SU-DHL-6 (cell line): ENCODE results near the gene HORMAD2.

Experiments used
- H2AFZ ChIP-seq: fragments of 200-600 bp; sonication (generic); 2 replicates; pipeline ENCODE4 v1.6.1; 2014; ENCODE audit warnings: low read depth, mild to moderate bottlenecking, moderate library complexity, mixed read lengths, antibody characterized with exemption, low read length; ENCODE audit not compliant: severe bottlenecking
- H3F3A ChIP-seq: fragments of 200-600 bp; shearing (Covaris generic); 2 replicates; pipeline ENCODE4 v1.6.0; 2016; ENCODE audit warnings: antibody characterized with exemption, mild to moderate bottlenecking; ENCODE audit not compliant: insufficient read depth
- H3K27ac ChIP-seq: fragments of 200-600 bp; sonication (generic); 2 replicates; pipeline ENCODE4 v1.5.1; 2016; ENCODE audit warnings: low read depth, mild to moderate bottlenecking, low read length, moderate library complexity, mixed read lengths
- H3K27me3 ChIP-seq: fragments of 200-600 bp; sonication (generic), shearing (Covaris generic); 2 replicates; pipeline ENCODE4 v1.6.0; 2014; ENCODE audit warnings: mild to moderate bottlenecking, low read length
- H3K36me3 ChIP-seq: fragments of 200-600 bp; sonication (generic); 2 replicates; pipeline ENCODE4 v1.6.1; 2014; ENCODE audit warnings: mild to moderate bottlenecking, low read length, mixed read lengths
- H3K4me2 ChIP-seq: fragments of 300-600, 200-600 bp; shearing (Covaris generic), sonication (generic); 2 replicates; pipeline ENCODE4 v1.6.0; 2014; ENCODE audit warnings: low read length, low read depth, mild to moderate bottlenecking; ENCODE audit not compliant: poor library complexity, severe bottlenecking
- H3K4me3 ChIP-seq: fragments of 200-600 bp; sonication (generic); 2 replicates; pipeline ENCODE4 v1.5.1; 2014; ENCODE audit warnings: antibody characterized with exemption, low read length, mild to moderate bottlenecking, mixed read lengths; ENCODE audit not compliant: insufficient read depth, poor library complexity, severe bottlenecking
- H3K79me2 ChIP-seq: fragments of 200-600 bp; sonication (generic); 2 replicates; pipeline ENCODE4 v1.6.1; 2014; ENCODE audit warnings: mild to moderate bottlenecking, low read length, moderate library complexity; ENCODE audit not compliant: insufficient read depth
- H3K9ac ChIP-seq: fragments of 200-600 bp; sonication (generic); 2 replicates; pipeline ENCODE4 v1.7.0; 2014; ENCODE audit warnings: mild to moderate bottlenecking, low read length
- H3K9me2 ChIP-seq: fragments of 200-600 bp; sonication (generic); replicated peaks from 2 replicates; pipeline ENCODE4 v1.6.1; 2014; ENCODE audit warnings: low read length; ENCODE audit not compliant: insufficient read depth
- H3K9me3 ChIP-seq: fragments of 200-600 bp; sonication (generic); 2 replicates; pipeline ENCODE4 v1.6.1; 2014; ENCODE audit warnings: low read length, mixed read lengths; ENCODE audit not compliant: insufficient read depth
- H4K20me1 ChIP-seq: fragments of 200-600 bp; sonication (generic); 2 replicates; pipeline ENCODE4 v1.6.1; 2014; ENCODE audit warnings: low read depth, mild to moderate bottlenecking, antibody characterized with exemption, low read length, moderate library complexity, mixed read lengths
- EZH2phosphoT487 ChIP-seq: fragments of 200-600 bp; sonication (generic), shearing (Covaris generic); conservative IDR thresholded peaks from 2 replicates; pipeline ENCODE4 v1.6.1; 2018; ENCODE audit warnings: mild to moderate bottlenecking, antibody characterized with exemption, low read length, moderate library complexity, mixed read lengths
- TF ChIP-seq, protein P1 (sequence below): fragments of 200-600 bp; sonication (generic); IDR thresholded peaks from one replicate; pipeline ENCODE4 v1.5.1; 2017; ENCODE audit warnings: antibody characterized with exemption, mild to moderate bottlenecking, low read length, moderate library complexity; ENCODE audit not compliant: insufficient read depth, poor library complexity, severe bottlenecking

Gene HORMAD2

DNA sequence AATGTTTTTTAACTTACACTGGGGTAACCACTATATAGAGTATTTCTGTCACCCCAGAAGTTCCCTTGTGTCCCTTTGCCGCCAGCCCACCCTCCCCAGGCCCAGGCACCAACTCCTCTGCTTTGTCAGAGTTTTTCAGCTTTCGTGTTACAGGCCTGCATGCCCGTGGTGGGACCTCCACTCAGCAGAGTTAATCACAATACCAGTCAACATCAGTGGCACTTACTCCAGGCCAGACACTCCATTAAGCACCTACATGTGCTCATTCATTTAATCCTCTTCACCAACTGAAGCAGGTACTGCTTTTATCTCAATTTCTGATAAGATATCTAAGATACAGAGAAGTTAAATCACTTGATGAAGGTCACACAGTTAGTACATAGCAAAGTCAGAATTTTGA, 103.0 kb downstream of the HORMAD2 start:
- TF ChIP-seq, protein P1, sequence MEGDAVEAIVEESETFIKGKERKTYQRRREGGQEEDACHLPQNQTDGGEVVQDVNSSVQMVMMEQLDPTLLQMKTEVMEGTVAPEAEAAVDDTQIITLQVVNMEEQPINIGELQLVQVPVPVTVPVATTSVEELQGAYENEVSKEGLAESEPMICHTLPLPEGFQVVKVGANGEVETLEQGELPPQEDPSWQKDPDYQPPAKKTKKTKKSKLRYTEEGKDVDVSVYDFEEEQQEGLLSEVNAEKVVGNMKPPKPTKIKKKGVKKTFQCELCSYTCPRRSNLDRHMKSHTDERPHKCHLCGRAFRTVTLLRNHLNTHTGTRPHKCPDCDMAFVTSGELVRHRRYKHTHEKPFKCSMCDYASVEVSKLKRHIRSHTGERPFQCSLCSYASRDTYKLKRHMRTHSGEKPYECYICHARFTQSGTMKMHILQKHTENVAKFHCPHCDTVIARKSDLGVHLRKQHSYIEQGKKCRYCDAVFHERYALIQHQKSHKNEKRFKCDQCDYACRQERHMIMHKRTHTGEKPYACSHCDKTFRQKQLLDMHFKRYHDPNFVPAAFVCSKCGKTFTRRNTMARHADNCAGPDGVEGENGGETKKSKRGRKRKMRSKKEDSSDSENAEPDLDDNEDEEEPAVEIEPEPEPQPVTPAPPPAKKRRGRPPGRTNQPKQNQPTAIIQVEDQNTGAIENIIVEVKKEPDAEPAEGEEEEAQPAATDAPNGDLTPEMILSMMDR = no peak
- TF ChIP-seq EZH2phosphoT487 = no peak
- Histone ChIP-seq H3K9me2 (no peaks in the 10 kb centered on the region), H3K79me2 (no peaks in the 10 kb centered on the region), H3K27ac (no peak overlapping the region), H2AFZ (no peak overlapping the region), H3K36me3 (no peaks in the 10 kb centered on the region), H3K4me3 (no peak overlapping the region), H3F3A (no peaks in the 10 kb centered on the region), H4K20me1 (no peaks in the 10 kb centered on the region), H3K4me2 (no peak overlapping the region), H3K9ac (no peak overlapping the region), H3K9me3 (no peaks in the 10 kb centered on the region), H3K27me3 (no peaks in the 10 kb centered on the region)

DNA sequence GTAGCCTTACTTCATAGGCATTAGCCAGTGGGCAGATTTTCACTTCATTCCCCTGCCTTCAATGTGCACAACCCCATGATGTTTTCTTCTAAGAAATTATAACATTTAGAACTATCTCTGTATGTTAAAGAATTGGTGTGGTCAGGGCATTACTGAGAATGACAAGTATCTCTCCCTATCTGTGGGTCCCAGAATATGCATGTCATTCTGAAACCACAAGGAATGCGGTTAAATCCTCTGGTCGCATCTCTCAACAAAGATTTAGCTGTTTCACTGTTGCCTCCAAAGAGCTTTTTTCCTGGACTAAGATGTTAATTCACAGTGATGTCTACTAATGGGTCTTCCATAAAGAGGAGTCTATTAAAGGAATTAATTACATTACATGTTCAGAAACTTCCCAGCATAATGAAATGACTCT, 103.6 kb downstream of the HORMAD2 start:
- H3K27ac ChIP-seq = no peak overlapping the region
- no peak for TF ChIP-seq EZH2phosphoT487
- TF ChIP-seq, protein P1 = no peak
- H3K36me3 ChIP-seq = no peaks in the 10 kb centered on the region
- no peak overlapping the region for H3K9ac ChIP-seq
- no peak overlapping the region for H2AFZ ChIP-seq
- no peaks in the 10 kb centered on the region for H3F3A ChIP-seq
- H3K27me3 ChIP-seq = no peaks in the 10 kb centered on the region
- no peaks in the 10 kb centered on the region for H3K9me3 ChIP-seq
- no peak overlapping the region for H3K4me2 ChIP-seq
- no peaks in the 10 kb centered on the region for H4K20me1 ChIP-seq
- H3K79me2 ChIP-seq = no peaks in the 10 kb centered on the region
- no peak overlapping the region for H3K4me3 ChIP-seq
- H3K9me2 ChIP-seq = no peaks in the 10 kb centered on the region

DNA sequence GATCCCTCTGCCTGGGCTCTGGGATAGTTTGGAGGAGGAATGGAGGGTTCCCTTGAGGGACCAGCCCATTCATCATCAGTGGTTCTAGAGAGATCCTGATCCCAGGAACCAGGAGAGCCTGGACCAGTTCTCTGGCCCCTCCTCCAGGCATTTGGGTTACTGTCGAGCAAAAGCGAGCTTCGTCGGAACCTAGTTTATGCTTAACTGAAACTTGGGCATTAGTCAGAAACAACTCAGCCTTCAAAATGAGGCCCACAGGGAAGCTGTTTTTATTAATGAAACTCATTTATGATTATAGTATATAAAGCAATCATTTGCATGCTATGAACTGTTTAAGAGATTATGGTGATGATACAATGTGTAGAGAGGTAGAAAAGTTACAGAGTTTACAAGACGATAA, 104.9 kb downstream of the HORMAD2 start:
- H3K36me3 ChIP-seq = no peaks in the 10 kb centered on the region
- no peak overlapping the region for H3K9ac ChIP-seq
- H3K79me2 ChIP-seq = no peaks in the 10 kb centered on the region
- H4K20me1 ChIP-seq = no peaks in the 10 kb centered on the region
- no peak overlapping the region for H3K27ac ChIP-seq
- H3K27me3 ChIP-seq = no peaks in the 10 kb centered on the region
- TF ChIP-seq EZH2phosphoT487 = no peak
- TF ChIP-seq, protein P1 = no peak
- no peaks in the 10 kb centered on the region for H3K9me2 ChIP-seq
- H2AFZ ChIP-seq = no peak overlapping the region
- no peaks in the 10 kb centered on the region for H3K9me3 ChIP-seq
- no peak overlapping the region for H3K4me3 ChIP-seq
- no peak overlapping the region for H3K4me2 ChIP-seq
- no peaks in the 10 kb centered on the region for H3F3A ChIP-seq
